Stimulated activated CD4-positive, alpha-beta T cell treated with anti-CD3 and anti-CD28 coated beads, Interleukin-4, amount 100 ng/mL, for 24 hours (primary cell): ENCODE measurements around the gene PDE4D.

Experiments
- DNase-seq: peaks from one replicate; pipeline ENCODE4 v3.0.0-alpha.2; 2020

The PDE4D gene

DNA sequence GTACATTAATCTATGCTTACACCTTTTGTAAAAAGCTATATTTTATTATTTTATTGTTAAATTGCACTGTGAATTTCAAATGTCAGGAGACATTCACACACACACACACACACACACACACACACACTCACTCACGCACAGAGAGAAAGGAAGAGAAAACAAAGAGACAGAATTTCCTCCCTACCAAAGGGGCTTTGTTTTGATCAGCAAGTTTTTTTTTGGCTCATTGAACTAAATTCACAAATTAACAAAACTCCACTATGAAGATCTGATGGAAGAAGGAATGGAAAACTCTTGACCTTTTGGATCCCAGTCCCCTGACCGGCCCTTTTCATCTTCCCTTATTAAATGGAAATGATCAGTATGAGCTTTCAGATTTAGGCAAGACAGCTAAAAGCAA is 161.2 kb downstream of the PDE4D start:
- no peak for DNase-seq

DNA sequence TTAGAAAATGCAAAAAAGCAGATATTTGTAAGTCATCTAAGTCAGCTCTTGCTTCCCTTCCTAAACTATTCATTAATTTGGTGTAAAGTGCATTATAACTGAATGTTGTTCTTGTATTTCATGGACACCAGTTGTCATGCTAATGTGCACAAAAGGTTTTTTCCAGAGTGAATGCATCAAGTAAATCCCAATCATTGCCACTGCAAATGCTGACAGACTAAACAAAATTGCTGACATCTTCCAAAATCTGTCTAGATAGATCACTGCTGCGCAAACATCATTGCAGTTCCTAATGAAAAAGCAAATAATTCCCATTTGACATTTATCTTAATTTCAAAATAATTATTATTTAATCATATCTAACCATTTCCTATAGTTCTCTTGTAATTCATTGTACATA is 161.7 kb downstream of the PDE4D start:
- DNase-seq, result no peak

DNA sequence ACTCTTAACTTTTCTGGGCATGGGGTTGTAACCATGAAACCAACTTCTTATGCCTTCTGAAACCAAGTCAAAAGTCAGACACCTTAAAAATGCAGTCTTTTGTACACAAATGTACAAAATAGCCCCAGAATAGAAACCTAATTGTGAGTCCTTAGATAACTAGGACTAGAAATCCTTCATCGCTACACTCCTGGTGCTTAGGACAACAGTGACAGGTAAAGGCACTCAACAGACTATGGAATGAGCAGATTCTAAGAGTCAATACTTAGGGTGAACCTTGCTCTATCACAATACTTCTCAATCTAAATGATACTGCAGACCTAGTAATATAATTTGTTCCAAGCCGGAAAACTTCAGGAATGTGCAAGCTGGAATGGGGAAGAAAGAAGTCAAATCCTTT is 163.7 kb downstream of the PDE4D start:
- DNase-seq, result no peak

DNA sequence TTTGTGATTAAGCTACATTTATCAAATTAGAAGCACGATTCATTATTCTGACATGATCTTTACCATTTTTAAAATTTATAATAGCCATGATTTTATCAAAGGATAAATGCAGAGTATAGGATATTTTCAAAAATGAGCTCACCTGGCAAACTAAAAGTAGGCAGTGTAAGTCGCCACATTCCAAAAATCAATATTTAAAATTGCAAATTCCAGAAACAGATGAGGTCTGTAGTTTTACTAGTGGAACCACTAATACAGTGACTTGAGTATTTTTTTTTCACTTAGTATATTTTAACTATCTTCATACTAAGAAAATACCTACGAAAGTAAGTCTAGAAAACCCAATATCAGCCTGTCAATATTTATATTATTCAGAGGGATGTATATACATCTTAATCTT is 164.2 kb downstream of the PDE4D start:
- DNase-seq, result no peak

DNA sequence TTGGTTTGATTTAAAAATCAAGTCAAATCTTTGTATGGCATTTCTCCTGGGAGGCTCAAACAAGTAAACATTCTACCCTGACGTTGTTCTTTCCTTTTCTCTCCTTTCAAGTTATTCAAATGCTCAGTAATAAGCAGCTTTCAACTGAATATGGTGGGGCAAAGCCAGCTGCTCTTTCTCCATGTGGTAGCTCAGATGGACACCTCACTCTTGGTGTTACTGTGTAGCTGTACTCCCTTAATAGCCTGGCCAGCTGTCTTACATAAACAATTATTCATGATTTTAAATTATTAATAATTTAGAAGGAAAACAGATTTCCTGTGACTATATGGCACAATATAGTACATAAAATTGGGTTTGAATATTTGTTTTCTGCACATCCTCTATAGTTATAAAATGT is 165.2 kb downstream of the PDE4D start:
- DNase-seq, result no peak

DNA sequence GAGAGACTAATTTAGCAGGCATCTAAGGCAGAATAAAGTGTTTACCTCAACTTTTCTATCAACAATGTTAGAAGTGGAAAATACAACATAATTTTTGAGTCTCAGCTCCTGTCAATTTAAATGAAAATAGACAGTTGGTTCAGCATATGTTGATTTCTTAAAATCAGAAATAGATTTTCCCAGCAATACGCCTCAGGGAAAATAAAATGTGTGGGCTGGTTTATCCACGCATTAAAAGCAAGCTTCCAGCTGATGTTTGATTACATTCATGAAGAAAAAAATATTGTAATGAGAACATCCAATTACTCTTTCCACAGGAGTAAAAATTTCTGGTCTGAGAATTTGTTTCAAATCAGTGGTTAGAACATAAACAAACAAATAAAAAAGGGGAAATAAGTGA is 166.3 kb downstream of the PDE4D start:
- no peak for DNase-seq

DNA sequence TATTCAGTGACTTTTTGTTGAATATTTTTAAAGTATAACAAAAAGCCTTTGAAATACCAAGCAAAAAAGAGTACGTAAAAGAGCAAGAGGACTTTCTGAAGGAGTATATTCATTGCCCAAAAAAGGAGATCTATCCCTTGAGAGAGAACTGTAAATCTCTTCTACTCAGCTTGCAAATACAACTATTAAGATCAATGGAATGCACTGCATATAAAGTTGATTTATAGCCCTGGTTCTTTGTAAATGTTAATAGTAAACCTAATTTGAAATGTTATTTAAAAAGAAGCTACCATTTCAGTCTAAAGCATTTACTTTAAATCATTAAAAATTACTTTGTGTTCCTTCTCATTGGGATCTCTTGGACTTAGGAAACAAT is 168.1 kb downstream of the PDE4D start:
- DNase-seq, result no peak

DNA sequence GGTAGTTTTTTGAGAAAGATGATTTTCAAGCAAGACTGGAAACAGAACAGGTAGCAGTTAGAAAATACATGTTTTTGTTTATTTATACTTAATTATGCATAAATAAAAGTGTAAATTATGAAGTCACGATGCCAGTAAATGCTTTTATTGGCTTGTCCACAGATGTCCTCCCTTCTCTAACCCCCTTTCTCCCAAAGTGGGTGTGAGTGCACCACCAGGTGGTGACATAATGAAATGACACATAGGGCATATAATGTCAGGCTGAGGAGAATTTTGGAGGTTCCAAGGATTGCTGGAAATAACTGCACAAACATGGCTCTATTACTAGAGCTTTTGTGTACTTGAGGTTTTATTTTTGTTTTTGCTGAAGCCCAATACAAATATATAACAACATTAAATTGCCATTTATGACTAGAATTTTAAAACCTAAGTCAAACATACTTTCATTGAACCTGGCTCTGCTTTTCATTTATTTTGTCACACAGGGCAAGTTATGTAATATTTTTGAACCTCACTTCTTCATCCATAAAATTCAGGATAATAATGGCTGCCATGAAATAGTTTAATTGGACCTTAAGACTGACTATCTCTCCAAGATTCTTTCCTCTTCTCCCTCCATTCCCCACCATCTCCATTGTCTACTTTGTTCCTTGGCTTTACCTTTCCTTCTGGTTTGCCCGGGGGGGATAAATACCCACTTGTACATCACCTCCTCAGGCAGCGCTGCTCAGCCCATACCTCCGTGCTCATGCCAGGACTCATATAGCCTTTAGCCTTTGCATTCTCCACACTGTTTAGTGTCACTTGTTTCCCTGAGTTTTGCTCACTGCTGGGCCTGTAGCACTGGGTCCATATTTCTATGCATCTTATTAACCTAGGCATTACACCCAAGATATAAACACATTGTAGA is 168.8 kb downstream of the PDE4D start:
- peak; percentile 13 for DNase-seq

DNA sequence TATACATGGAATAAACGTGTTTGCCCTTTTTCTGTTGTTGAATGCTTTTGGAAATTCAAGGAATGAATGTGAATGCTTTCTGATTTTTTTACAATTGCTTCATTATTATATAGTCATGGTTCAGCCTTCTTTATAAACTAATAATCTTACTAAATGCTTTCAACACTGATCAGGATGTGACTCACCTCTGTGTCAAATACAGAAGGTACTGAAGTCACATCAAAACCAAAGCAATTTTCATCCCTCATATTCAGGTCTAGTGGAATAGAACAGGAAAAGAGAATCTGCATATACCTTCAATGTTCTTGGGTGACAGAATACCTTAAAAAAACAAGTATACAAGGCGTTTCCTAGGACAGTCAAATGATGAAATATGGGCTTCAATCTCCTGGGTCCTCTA is 170.7 kb downstream of the PDE4D start:
- no peak for DNase-seq

DNA sequence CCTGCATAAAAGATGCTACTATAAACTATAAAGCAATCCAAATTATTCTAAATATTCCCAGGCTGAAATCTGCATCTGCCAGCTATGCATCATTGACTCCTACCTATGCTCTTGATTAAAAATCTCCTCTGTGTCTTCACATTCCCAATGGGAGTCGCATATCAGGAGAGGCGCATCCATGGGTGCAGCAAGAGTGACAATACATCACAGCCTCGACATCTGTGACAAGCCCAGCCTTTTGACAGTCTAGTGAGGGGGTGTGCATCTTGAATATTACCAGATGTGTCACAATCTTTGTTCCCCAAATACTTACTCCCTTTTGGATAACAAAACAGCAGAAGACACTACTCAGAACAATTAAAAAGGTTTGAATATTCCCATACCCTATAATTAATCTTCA is 171.8 kb downstream of the PDE4D start:
- no peak for DNase-seq

DNA sequence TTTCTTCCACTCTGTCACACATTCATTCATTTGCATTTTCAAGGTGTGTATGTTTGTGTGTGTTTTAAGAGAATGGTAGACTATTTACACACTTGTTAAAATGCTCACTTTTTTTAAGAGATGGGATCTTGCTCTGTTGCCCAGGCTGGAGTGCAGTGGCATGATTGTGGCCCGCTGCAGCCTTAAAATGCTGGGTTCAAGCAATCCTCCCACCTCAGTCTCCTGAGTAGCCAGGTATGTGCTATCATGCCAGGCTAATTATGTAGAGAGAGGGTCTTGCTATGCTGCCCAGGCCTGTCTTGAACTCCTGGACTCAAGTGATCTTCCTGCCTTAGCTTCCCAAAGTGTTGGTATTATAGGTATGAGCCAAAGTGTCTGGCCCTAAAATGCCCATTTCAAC is 173.5 kb downstream of the PDE4D start:
- no peak for DNase-seq

DNA sequence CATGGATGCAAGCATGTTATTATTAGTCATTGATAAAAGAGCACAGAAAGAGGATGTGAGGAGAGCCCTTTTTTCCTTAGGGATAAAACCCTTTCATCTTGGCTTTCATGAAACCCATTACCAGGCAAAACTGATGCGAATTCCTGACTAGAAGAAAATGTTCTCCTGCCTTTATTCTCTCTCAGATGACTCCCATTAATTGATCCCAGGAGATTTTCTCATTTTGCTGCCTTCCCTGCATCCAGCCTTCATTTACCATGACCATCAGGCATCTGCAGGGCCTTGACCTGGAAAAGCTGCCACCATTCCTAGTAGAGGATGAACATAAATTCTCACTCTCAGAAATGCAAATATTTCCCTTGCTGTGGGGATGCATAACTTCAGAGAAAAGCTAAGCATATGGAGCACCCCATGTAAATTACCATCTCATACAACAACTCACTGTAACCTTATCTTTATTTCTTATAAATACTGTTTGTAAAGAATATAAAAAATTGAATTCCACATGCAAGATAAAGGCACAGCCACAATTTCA is 176.5 kb downstream of the PDE4D start:
- DNase-seq, result no peak

DNA sequence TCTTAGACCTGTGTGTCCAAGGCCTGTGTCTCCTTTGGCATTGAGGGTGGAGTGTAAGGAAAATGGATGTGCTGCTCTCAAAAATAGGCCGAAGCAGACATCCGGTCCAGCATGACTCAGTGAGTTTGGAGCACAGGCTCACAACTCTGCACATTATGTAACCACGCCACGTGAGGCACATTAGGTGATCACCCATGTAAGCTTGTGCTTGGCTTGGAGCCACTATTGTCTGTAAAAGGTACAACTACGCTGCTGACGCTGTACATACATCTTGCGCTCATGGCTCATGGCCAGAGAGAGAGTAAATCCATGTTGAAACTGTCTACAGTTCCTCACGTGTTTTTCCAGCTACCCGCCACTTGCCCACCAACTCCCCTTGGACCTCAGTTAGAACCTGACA is 177.5 kb downstream of the PDE4D start:
- DNase-seq, result no peak

DNA sequence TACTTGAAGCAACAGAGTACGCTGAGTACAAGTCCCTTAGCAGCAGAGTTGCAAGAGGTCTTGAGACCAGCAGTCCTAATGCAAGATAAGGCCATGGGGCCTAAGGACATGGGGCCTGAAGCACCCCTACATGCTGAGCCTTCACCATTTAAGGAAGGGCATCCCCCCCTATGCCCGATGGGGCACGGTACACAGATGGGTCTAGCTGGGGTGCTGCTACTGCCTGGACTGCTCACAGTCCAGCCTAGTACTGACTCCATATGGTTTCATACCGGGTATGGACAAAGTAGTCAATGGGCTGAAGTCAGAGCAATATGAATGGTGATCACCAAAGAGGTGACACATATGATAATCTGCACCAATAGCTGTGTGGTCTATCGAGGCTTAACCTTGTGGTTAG is 178.3 kb downstream of the PDE4D start:
- no peak for DNase-seq

DNA sequence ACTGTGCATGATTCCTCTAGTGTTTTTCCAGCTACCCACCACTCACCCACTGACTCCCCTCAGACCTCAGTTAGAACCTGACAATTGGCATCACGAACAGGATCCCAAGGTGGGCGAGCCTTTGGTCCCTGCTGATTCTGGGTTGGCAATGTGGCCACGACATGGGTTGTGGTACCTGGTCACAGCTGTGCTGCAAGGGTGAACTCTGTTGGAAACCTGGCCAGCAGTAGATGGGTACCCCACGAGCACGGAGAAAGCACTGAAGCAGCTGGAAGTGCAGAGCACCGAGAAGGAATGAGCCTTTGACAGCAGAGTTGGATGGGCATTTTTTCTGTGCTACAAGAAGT is 180.1 kb downstream of the PDE4D start:
- DNase-seq, result no peak

DNA sequence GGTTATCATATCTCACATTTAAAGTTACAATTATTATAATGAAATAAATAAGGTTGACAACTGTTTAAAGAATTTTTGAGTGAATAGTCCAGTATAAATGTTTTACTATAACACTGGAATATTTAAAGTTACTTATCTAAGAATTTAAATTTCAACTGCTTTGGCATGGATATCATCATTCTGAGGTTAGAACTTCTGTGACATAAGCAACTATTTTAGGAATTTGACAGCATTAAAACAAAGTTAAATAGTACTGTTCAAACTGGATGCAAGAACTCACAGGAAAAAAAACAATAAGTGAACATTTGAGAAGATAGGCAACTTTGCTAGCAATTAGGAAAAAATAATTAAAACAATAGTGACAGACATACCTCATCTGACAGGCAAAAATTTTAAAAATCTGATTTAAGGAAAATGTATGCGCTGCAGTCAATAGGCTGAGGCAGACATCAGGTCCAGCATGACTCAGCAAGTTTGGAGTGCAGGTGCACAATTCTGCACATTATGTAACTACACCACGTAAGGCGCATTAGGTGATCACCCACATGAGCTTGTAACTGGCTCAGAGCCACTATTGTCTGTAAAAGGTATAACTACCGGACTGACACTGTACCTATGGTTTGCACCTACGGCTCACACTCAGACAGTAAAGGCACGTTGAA is 180.6 kb downstream of the PDE4D start:
- no peak for DNase-seq

DNA sequence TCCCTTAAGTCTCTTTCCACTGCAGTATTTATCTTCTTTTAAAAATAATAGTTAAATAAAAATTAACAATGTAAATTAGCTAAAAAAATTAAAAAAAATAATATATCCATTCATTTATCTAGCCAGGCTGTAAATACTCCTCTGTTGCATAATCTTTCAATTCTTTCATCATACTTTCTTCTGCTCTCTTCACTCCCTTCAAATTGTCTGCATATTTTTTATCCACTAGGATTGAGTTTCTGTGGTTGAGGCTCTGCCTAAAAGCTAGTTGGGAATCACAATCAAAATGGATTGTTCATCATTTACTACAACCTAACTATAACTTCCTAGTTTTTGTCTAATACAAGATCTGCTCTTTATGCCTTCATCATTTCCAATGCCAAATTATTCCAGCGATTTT is 182.2 kb downstream of the PDE4D start:
- no peak for DNase-seq

DNA sequence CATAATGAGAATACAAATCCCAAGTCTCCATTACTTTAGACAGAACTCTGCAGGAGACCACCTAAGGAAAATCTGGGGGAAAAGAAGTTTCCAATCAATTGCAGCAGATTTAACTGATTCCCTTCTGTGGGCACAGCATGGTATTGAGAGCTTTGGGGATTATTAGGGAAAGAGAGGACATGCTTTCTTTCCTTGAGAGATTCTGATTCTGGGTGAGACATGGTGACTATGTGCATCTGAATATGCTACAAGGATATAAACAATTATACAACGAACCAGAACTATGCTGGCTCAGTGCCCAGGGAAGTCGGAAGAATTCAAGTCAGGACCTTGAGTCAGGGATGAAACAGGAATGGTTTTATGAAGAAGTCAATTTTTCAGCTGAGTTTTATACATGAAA is 183.7 kb downstream of the PDE4D start:
- DNase-seq, result no peak

DNA sequence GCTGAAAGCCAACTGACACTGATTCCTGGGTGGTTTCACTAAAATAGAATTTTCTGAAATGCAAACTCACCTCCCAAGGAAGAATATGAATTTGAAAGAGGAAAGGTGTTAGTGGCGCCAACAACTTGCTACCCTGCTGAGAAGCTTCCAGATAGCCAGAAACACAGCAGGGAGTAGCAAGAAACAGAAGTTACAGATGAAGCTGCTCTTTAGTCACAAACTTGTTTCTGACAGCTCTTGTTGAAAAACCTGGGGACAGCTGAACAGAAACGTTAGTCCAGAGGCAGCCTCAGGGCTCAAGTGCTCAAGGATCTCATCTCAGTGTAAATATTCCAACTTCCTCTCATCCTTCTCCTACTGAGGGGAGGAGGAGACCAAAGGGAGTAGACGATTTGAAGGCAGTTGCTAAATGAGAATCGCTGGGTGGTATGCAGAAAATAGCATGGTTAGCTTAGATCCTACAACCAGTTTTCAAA is 184.1 kb downstream of the PDE4D start:
- DNase-seq, result no peak

DNA sequence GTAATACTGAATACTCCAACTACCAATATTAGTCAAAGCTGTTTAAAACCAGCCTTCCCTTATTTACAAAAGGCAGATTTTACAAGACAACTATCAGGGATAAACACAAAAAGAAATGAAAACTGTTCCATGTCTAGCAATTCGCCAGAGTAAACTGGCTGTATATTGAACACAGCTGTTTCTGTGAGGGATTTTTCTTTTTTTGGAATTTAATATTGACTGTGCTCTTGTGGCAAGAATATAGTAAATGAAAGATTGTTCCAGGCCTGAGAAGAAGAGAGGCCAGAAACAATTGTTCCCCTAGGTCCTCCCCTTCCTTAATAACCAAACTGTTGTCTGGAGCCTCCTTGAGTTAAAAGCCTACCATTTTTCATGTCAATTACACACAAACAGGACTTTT is 188.6 kb downstream of the PDE4D start:
- DNase-seq, result no peak

DNA sequence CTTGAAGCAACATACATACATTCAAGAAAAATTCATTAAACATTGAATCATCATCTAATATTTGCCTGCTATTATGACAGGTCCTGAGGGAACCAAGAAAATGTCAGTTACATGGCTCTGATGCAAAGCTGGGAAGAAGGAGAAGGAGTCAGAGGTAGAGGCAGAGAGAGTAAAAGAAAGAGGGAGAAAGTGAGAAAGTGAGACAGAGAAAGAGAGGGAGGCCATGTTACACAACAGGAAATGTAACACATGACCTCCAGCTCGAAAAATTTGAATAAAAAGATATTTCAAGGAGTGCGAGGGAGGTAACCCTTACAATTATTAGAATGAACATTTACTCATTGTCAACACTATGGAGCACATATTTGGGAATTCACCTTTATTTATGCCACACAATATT is 189.7 kb downstream of the PDE4D start:
- no peak for DNase-seq

DNA sequence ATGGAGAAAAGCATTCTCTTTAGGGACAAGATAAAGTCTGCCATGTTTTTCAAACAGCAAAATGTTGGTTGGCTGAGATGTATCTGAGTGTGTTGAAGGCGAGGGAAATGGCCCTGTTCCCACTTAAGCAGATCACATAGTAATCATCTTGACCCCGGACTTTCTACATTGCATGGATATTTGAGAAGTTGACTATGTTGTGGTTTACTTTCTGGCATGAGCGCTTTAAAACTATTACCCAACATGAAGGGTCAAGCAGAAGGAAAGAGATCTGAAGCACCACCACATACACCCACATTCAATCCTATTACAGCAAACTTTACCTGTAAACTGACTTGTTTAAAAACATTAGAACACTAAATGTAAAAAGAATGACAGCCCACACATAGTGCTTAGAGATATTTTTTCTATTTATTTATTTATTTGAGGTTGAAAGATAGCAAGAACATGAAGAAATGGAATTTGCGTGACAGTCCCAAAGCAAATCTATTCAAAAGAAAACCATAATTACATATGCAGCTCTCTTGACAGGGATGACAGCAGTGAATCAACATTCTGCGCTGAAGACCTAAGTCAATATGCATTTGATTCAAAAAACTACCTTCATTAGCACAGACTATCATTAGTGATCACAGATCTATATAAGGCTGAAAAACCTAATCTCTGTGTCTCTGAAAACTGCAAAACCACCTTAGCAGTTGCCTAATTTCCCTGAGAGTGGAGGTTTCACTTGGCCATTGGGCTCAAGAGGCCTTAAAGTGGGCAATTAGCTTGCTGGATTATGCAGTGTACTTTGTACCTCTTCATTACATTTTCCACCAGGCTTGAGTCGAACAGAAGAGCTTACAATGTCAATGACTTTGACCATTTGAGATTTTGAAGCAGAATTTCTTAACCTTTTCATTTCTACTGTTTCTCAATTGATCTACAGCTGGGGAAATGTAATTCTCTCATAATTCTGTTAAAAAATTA is 195.0 kb downstream of the PDE4D start:
- no peak for DNase-seq

DNA sequence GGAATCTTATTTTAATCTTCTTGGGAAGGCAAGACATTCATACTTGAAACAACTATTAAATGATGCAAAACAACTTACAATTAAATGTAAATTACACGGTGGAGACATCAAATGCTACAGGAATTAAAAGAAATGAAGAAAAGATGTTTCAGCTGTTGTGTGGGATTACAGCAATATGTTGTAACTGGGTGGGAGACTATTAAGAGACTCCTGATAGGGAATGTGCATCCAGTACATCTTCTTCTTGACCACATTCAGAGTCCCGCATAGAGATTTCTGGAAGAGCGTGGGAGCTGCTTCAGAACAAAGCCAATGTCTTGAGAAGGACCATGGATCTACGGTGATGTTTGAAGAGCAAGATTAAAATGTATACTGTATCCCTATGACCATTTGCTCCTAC is 199.1 kb downstream of the PDE4D start:
- DNase-seq, result no peak
